GM19395 (cell line): ENCODE results near the gene PIGK.
"Not testable (repeated sequence)": the region's sequence is repeated elsewhere in the genome, so short reads cannot be mapped to it uniquely, and the experiment has no call there.

Source experiments
- ATAC-seq: cut with Tn5 transposase; IDR thresholded peaks from one replicate; pipeline ENCODE4 v1.9.1; 2021; ENCODE audit warnings: mild to moderate bottlenecking, moderate library complexity; ENCODE audit not compliant: unreplicated experiment

PIGK gene

DNA sequence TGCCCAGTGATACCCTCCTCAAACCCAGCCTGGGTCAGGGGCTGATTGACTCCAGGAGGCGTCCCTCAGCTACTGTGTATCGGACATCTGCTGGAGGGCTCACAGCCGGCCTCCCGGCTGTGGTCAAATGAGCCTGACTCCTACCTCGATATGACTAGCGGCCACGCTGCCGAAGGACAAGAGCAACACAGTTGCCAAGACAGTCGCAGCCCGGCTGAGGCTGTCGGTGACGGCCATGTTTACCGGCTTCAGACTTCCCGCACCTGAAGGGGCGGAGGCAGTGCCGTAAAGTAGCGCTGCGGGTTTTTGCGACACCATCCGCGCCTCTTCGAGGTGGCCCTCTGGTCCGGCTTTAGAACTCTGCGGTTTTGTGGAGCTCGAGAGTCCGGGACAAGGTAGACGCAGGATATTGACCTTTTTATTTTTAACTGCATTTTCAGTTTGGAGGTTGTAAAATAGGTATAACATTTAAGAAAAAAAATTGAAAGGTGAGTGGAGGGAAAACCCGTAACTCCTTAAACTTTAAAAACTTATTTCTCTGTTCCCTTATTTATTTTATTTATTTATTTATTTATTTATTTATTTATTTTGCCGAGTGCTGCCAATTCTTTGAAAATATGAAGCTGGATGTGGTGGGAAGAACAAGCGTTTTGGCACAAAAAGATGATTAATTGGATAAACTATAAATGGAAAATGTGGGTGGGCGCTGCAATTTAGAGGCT, at the start of gene PIGK:
Gene PIGK, minus strand, starts transcription at position 265 of the 722 bp plus-strand sequence. Its CDS starts 28 bp downstream, at position 237.
- peak; percentile 97 for ATAC-seq

GRCh38 chr1:77267035-77267434, 47.8 kb upstream of the PIGK start:
- ATAC-seq: no peak

- ATAC-seq: no peak
Measured at GRCh38 chr1:77265180-77265579, 46.0 kb upstream of the PIGK start.

DNA sequence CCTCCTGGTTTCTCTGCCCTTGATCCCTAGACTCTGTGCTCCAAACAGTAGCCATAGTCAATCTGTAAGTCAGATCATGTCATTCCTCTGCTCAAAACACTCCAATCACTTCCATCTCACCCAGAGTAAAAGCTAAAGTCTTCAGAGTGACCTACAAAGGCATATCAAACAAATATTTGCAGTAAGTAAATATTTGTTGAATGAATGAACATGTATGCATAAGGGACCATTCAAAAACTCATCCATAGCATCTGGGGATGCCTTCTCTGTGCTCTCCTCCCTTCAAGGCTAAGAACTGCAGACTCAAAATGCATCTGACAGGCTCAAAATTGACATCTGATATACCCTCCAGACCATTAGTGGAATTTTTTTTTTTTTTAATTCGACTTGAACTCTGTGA, 44.5 kb upstream of the PIGK start:
- no peak for ATAC-seq

DNA sequence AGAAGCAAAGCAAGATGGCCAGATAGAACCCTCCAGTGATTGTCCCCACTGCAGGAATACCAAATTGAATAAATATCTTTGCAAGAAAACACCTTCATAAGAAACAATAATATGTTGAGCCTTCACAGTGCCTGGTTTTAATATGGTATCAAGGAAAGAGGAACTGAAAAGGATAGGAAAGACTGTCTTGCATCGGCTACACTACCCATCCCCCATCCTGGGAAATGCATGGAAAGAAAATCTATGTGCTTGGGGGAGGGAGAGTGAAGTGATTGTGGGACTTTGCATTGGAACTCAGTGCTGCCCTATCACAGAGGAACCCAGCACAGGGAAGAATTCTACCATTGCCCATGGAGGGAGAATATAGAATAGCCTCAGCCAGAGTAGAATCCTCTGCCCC, 34.0 kb upstream of the PIGK start:
- ATAC-seq: no peak

- ATAC-seq: no peak
Measured at GRCh38 chr1:77250126-77250525, 30.9 kb upstream of the PIGK start.

DNA sequence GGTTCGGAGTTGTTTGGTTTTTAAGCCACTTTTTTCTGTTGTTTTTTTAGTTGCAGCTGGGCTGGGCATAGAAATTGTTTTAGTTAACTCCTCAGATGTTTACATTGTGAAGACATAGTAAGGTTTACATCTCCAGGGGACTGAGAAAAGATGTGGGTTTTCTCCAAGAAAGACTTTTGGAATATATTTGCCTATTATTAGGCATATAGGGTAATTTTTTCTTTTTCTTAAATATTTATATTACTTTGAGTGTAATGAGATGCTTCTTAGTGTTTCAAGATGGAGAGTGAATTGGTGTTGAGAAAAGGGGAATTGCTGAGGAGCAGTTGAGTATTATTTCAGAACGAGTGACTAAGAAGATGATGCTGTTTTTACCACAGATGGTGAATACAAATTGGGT, 26.6 kb upstream of the PIGK start:
- ATAC-seq: no peak

GRCh38 chr1:77239311-77239710, 20.1 kb upstream of the PIGK start:
- no peak for ATAC-seq

DNA sequence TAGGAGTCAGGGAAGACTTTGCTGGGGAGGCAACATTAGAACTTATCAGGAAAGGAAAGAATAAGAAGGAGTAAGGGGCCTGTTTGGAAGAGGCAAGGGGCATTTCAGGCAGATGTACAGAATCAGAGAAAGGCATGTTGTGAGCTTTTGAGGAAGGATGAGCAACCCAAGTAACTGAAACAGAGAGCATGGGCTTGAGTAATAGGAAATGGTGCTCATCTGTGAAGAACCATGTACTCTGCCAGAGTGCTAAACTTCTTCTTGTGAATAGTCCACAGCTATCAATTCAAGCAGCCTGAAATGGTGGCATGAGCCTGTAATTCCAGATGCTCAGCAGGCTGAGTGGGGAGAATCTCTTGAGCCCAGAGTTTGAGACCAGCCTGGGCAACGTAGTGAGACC, 19.2 kb upstream of the PIGK start:
- no peak for ATAC-seq

GRCh38 chr1:77234943-77235342, 15.7 kb upstream of the PIGK start:
- ATAC-seq: no peak

DNA sequence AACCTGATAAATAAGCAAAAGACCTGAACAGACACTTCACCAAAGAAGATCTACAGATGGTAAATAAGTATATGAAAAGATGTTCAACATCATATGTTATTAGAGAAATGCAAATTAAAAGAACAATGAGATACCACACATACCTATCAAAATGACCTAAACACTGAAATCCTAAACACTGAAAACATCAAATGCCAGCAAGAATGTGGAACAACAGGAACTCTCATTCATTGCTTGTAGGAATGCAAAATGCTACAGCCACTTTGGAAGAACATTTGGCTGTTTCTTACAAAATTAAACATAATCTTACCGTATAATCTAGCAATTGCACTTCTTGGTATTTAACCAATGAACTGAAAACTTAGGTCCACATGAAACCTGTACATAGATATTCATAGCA, 14.9 kb upstream of the PIGK start:
- no peak for ATAC-seq

GRCh38 chr1:77232829-77233228, 13.6 kb upstream of the PIGK start:
- ATAC-seq: no peak

- ATAC-seq: no peak
Measured at GRCh38 chr1:77230051-77230450, 10.8 kb upstream of the PIGK start.

GRCh38 chr1:77228836-77229235, 9.6 kb upstream of the PIGK start:
- ATAC-seq: no peak

DNA sequence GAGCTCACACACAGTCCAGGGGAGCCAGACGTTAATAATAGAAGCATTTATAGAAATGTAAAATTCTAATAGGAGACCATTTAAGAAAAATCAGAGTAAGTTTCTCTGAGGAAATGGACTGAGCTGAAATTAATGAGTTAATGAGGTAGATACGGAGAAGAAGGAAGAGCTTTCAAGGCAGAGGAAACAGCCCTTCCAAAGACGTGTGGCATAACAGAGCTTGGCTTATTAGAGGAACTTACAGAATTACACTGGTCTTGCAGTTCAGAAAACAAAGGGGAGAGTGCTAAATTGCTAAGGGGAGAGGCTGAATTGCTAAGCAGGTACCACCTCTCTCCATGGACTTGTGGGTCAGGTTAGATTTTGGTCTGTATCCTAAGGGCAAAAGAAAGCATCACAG, 8.2 kb upstream of the PIGK start:
- ATAC-seq: no peak

DNA sequence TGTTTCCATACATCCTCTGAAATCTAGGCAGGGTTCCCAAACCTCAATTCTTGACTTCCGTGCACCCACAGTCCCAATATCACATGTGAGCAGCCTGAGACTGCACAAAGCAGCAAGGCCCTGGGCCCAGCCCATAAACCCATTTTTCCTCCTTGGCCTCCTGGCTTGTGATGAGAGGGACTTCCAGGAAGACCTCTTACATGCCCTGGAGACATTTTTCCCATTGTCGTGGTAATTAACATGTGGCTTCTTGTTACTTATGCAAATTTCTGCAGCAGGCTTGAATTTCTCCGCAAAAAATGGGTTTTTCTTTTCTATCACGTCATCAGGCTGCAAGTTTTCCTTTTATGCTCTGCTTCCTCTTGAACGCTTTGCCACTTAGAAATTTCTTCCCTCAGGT, 3.3 kb upstream of the PIGK start:
- no peak for ATAC-seq

- no peak for ATAC-seq
Measured at GRCh38 chr1:77220687-77221463, 1.6 kb upstream of the PIGK start.

DNA sequence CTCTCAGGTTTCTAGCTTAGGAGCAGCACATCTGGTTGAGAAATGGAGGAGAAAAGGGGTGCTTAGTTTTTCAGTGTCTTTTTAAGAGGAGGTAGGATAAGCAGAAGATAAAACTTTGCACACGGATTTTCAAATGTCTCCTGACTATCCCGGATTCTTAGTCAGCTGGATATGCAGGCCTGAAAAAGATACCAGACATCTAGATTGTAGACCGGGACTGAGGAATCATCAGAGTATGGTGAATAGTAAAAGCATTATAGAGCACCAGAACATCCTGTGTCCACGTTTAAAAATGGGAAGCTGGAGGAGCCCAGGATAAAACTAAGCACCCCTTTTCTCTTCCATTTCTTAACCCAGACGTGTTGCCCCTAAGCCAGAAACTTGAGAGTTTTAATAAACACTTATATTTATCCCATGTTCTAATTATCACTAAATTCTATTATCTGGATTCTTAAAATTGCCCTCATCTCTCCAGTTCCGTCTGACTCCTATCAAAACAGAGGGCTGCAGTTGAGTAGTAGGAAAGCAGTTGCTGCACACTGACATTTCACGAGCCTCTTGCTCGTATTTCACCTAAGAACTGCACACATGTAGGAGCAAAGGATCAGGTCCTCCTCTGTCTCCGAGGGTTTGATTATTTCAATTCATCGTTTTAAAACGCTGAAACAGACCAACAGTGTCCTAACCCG, 609 bp downstream of the PIGK start:
- peak; percentile 52 for ATAC-seq

DNA sequence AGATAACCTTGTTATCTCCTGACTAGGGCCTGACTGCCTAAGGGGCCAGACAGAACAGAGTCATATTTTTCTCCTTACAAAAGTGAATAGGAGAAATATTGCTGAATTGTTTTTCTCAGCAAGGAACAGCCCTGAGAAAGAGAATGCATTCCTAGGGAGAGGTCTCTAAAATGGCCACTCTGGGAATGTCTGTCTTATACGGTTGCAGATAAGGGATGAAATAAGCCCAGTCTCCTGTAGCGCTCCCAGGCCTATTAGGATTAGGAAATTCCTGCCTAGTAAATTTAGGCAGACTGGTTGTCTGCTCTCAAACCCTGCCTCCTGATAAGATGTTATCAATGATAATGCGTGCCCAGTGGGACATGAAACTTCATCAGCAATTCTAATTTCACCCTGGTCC, 15.2 kb downstream of the PIGK start:
- not testable (repeated sequence) for ATAC-seq

DNA sequence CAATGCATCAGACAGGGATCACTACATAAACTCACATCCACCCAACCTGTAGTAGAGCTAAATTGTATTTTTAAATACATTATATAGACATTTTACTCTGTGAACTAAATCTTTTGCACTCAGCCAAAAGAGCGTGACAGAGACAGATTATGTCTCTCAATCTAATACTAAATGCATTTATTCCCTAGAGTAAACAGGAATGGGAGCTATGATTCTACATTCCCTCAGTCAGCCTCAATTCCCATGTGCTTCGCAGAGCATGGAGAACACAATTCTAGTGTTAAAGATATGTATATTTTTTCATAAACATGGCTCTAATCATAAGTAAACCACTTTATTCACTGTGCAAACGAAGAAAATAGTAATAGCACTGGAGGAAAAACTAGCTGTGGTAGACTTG, 16.5 kb downstream of the PIGK start:
- no peak for ATAC-seq

- no peak for ATAC-seq
Measured at GRCh38 chr1:77200806-77201205, 18.4 kb downstream of the PIGK start.

- ATAC-seq: no peak
Measured at GRCh38 chr1:77200293-77200692, 18.9 kb downstream of the PIGK start.
